Brain pericyte (primary cell): Measurements from ENCODE around the gene AKNA.

Experiments used
- DNase-seq: peaks from one replicate; pipeline ENCODE4 v3.0.0-alpha.2; 2012; ENCODE audit warnings: low read depth, low spot score

Gene AKNA

GRCh38 chr9:114287001-114287762, 100.6 kb downstream of the AKNA start:
- DNase-seq = no peak

GRCh38 chr9:114286146-114286679, 101.6 kb downstream of the AKNA start:
- DNase-seq = no peak

- DNase-seq = peak; percentile 82
Observed at GRCh38 chr9:114285166-114285867, 102.5 kb downstream of the AKNA start.

DNA sequence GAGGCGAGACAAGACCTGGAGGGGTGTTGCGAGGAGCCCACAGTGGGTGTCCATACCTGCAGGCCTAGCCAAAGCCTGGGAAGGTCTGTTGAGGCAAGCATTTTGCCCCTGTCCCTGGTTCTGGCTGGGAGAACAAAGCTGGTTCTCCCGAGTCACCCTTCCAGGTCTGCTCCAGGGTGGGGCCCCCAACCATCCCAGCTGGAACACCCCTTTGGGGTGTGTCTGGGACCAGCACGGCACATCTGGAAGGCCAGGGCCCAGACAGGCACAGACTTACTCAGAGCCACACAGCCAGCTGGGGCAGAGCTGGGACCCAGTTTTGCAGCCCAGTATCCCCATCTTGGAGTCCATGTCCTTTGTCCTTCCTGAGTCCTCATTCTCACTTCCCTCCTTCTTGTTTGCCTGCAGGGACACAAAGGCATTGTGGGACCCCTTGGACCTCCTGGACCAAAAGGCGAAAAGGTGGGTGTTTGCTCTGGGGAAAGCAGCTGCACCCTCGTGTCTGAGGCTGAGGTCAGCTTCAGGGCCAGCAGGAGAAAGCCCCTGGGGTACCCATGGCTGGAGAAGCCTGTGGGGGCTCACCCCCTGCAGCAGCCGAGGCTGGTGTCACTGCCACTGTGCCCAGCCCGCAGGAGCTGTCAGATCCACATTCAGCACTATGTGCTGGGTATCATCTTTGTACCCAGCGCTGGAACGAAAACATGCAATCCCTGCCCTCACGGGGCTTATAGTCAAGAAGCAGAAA, 103.3 kb downstream of the AKNA start:
- no peak for DNase-seq
